Esophagus squamous epithelium (tissue), 4 donors: ENCODE measurements around the gene HSD17B7.

Experiments used
- CTCF ChIP-seq, 6 experiments: fragments of 450-650 bp in 4 of 6; fragments of 200-600 bp in 2 of 6; sonication (generic) in 2 of 6; IDR thresholded peaks; one replicate each; pipeline ENCODE4 v1.5.1; 2016 to 2019; ENCODE audit warnings: antibody characterized with exemption in 6 of 6, mild to moderate bottlenecking in 4 of 6, moderate library complexity in 4 of 6
- POLR2A ChIP-seq, 4 donors: fragments of 450-650 bp; IDR thresholded peaks; one replicate each; pipeline ENCODE4 v1.6.1; 2017; ENCODE audit warnings: antibody characterized with exemption in 4 of 4, mild to moderate bottlenecking in 4 of 4, moderate library complexity in 3 of 4

DNA sequence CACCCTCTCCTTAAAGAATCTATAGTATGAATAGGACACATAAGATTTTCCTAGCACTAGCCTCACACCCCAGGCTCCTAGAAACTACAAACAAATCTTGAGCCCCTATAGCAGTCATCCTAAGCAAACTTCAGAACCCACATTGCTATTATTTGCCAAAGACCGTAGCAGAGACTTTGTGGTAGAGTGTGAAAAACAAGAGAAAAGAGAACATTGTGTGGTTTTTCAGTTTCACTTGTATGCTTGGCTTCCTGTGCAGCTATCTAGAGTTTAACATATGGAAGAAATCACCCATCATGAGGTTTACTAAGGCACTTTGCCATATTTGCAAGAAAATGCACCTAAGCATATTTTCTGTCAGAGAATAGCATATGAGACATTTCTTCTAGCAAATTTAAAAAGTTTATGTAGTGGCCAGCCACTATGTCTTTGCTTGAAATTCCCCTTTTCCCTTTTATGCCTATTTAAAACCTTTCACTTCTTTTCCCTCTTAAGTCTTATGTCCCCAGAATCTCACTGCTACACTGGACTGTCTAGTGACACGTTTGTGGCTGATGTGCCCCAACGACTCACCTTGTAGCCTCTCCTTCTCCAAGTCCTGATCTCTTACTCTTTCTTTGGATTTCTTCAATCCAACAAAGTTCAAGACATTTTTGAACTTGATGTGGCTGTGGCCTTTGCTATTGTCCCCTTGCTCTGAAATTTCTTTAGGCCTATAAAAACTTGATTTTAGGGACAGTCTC is 44.8 kb downstream of the HSD17B7 start:
- no peak for TF ChIP-seq CTCF (IDR thresholded peaks at IDR 0.05)
- no peak for TF ChIP-seq POLR2A (IDR thresholded peaks at IDR 0.05)
